Measurements from ENCODE around the gene PTPN21. TPM values are rescaled to one million over a fixed set of nuclear protein-coding genes. Genes with fewer than 3 reads are reported as not detected.

PTPN21 gene
- total RNA-seq, 1 experiment from 2014 or later: 27.7 TPM

DNA sequence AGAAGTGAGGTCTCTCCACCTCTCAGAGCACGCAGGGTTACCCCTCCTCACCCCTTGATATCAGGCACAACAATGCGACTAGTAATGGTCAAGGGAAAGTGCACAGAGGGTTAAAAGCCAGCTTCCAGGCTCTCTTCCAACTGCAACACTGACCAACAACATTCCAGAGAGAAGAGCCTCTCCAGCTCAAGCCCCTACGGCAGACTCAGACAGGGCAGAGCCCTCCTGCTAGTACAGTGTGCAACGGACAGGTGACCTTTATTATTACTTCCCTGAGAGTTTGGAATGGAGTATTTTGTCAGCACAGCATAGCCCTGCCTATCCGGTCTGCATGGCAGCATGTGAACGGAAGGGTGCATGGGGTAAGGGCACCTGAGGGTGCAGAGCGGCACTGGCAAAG lies 73.0 kb downstream of the PTPN21 start:
- intact Hi-C loops (cut with micrococcal nuclease; ENCODE audit: unreplicated experiment): no loop called here
- TF ChIP-seq, protein P1, sequence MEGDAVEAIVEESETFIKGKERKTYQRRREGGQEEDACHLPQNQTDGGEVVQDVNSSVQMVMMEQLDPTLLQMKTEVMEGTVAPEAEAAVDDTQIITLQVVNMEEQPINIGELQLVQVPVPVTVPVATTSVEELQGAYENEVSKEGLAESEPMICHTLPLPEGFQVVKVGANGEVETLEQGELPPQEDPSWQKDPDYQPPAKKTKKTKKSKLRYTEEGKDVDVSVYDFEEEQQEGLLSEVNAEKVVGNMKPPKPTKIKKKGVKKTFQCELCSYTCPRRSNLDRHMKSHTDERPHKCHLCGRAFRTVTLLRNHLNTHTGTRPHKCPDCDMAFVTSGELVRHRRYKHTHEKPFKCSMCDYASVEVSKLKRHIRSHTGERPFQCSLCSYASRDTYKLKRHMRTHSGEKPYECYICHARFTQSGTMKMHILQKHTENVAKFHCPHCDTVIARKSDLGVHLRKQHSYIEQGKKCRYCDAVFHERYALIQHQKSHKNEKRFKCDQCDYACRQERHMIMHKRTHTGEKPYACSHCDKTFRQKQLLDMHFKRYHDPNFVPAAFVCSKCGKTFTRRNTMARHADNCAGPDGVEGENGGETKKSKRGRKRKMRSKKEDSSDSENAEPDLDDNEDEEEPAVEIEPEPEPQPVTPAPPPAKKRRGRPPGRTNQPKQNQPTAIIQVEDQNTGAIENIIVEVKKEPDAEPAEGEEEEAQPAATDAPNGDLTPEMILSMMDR (IDR thresholded peaks at IDR 0.05; ENCODE audit: insufficient read depth in 1 of 2, low read depth in 1 of 2, low read length in 1 of 2, severe bottlenecking in 1 of 2, unreplicated experiment in 1 of 2): no peak
- no peaks in the 10 kb centered on the region for H3K4me1 ChIP-seq
- no peaks in the 10 kb centered on the region for H3K9me3 Mint-ChIP-seq (ENCODE audit: unreplicated experiment)
- no peaks in the 10 kb centered on the region for H3K9me3 ChIP-seq
- no peak for DNase-seq
- H3K36me3 ChIP-seq (ENCODE audit: control insufficient read depth, insufficient read depth, low read length): no peaks in the 10 kb centered on the region; the same call in 1 of the 2 replicates
- H3K4me3 ChIP-seq (ENCODE audit: low read depth, low read length): no peak overlapping the region
- H3K4me1 Mint-ChIP-seq (ENCODE audit: low read depth, unreplicated experiment): no peaks in the 10 kb centered on the region
- peak overlapping the region; percentile 71 for H3K27ac Mint-ChIP-seq (ENCODE audit: unreplicated experiment)
- H3K27me3 ChIP-seq (replicated peaks; ENCODE audit: control insufficient read depth, insufficient read depth, low read length): no peaks in the 10 kb centered on the region
- POLR2A ChIA-PET: no interaction called here
- H3K36me3 Mint-ChIP-seq (ENCODE audit: insufficient read depth, unreplicated experiment): peaks cover 33% of the 10 kb centered on the region
- H3K4me3 Mint-ChIP-seq (ENCODE audit: unreplicated experiment): no peak overlapping the region
- CTCF ChIA-PET: no interaction called here
- H3K27me3 Mint-ChIP-seq (ENCODE audit: insufficient read depth, unreplicated experiment): no peaks in the 10 kb centered on the region
- no TSS peak for BruUV-seq (replicated peaks)

DNA sequence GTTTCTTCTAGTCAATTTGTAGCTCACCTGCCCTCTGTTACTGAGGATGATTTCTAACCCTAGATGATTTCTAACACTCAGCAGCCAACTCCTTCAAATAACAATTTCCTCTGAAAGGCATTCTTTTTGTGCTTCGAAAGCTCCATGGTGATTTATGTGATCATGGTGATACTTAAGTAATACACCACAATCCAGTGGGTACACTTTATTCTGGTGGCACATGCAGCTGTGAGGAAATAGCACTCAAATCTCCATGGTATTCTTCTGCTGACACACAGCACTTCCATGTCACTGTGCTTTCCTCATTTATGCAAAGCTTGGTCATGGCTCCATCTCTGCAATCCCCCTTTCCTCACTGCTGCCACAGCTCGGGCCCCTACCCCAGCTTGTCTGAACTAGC lies 73.7 kb downstream of the PTPN21 start:
- Mint-ChIP-seq H3K27me3 (ENCODE audit: insufficient read depth, unreplicated experiment) (no peaks in the 10 kb centered on the region), H3K9me3 (ENCODE audit: unreplicated experiment) (no peaks in the 10 kb centered on the region), H3K27ac (ENCODE audit: unreplicated experiment) (no peak overlapping the region), H3K36me3 (ENCODE audit: insufficient read depth, unreplicated experiment) (peaks cover 40% of the 10 kb centered on the region), H3K4me1 (ENCODE audit: low read depth, unreplicated experiment) (no peaks in the 10 kb centered on the region), H3K4me3 (ENCODE audit: unreplicated experiment) (no peak overlapping the region)
- POLR2A ChIA-PET: interaction anchor here (0.6 kb wide), 1 partner anchor 10 kb away, joined by 5 read pairs; no protein-coding TSS in a partner anchor
- Histone ChIP-seq H3K4me3 (ENCODE audit: low read depth, low read length) (no peak overlapping the region), H3K9me3 (no peaks in the 10 kb centered on the region), H3K4me1 (0 out of 2 replicates have a peak, but pooled peaks cover 3% of the 10 kb centered on the region), H3K27me3 (replicated peaks; ENCODE audit: control insufficient read depth, insufficient read depth, low read length) (no peaks in the 10 kb centered on the region), H3K36me3 (ENCODE audit: control insufficient read depth, insufficient read depth, low read length) (no peaks in the 10 kb centered on the region; the same call in 1 of the 2 replicates)
- DNase-seq: no peak
- TF ChIP-seq, protein P1 (IDR thresholded peaks at IDR 0.05; ENCODE audit: insufficient read depth in 1 of 2, low read depth in 1 of 2, low read length in 1 of 2, severe bottlenecking in 1 of 2, unreplicated experiment in 1 of 2): no peak
- BruUV-seq (replicated peaks): no TSS peak
- CTCF ChIA-PET: no interaction called here
- intact Hi-C loops (cut with micrococcal nuclease; ENCODE audit: unreplicated experiment): no loop called here

DNA sequence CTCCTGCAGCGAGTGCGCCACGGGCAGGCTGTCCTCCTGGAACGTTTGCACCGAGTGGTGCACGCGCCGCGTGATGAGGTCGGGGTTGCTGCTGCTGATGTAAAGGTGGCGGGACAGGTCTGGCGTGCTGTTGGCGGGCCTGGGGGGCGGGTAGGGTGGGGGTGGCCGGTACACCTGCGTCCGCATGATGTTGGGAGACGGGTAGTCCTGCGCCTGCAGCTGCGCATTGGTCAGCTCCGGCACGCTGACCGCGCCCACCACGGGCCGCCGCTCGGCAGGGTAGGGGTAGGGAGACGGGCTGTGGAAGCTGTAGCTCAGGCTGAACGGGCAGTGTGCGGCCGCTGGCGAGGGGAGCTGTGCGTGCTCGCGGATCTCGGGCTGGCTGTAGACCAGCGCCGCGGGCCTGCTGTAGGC lies 75.2 kb downstream of the PTPN21 start:
- BruUV-seq (replicated peaks): no TSS peak
- DNase-seq: no peak
- TF ChIP-seq, protein P1 (IDR thresholded peaks at IDR 0.05; ENCODE audit: insufficient read depth in 1 of 2, low read depth in 1 of 2, low read length in 1 of 2, severe bottlenecking in 1 of 2, unreplicated experiment in 1 of 2): no peak
- ChIA-PET POLR2A (no interaction called here), CTCF (no interaction called here)
- Mint-ChIP-seq H3K4me3 (ENCODE audit: unreplicated experiment) (no peak overlapping the region), H3K4me1 (ENCODE audit: low read depth, unreplicated experiment) (no peaks in the 10 kb centered on the region), H3K27me3 (ENCODE audit: insufficient read depth, unreplicated experiment) (no peaks in the 10 kb centered on the region), H3K9me3 (ENCODE audit: unreplicated experiment) (no peaks in the 10 kb centered on the region), H3K27ac (ENCODE audit: unreplicated experiment) (no peak overlapping the region), H3K36me3 (ENCODE audit: insufficient read depth, unreplicated experiment) (peaks cover 35% of the 10 kb centered on the region)
- Histone ChIP-seq H3K36me3 (ENCODE audit: control insufficient read depth, insufficient read depth, low read length) (no peaks in the 10 kb centered on the region; the same call in 1 of the 2 replicates), H3K9me3 (no peaks in the 10 kb centered on the region), H3K4me1 (peaks cover 3% of the 10 kb centered on the region; the same call in 1 of the 2 replicates), H3K27me3 (replicated peaks; ENCODE audit: control insufficient read depth, insufficient read depth, low read length) (no peaks in the 10 kb centered on the region), H3K4me3 (ENCODE audit: low read depth, low read length) (no peak overlapping the region)
- intact Hi-C loops (cut with micrococcal nuclease; ENCODE audit: unreplicated experiment): no loop called here

Data from Caco-2 (cell line).